Measurements from ENCODE around the gene BAG5.

DNA sequence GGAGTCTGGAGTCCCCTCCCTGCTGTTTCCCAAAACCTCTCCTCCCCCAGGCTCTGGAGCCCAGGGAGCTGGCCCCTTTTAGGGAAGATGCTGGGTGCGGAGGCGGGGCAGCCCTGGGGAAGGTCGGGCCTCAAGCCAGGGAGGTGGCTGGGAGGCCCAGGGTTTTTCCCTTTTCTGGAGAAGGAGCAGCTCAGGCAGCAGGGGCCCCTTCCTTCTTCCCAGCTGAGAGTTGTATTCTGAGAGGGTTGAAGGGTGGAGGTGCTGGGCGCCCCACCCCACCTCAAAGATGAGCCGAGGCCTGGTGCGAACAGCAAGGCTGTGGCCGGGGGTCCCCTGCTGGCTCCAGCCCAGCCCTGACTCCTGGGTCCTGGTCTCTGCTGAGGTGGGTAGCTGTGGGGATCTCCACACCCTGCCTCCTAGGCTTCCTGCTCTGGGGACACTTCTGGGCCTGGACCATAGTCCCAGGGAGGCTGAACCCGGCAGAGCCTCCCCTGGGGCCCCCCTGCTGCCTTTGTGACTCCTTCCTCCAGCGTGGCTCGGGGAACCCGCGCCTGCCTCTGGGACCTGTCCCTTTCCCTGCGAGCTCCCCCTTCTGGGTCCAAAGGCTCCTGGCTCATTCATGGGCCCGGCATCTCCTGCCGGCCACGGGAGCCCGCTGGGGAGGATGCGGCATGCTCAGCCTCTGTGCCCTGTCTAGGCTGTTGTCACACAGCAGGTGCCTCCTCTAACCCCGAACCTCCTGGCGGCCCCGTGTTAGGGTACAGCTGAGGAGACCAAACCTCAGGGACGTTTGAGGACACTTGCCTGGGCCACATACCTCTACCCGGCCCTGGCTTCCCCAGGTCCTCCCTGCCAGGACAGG is 29.1 kb downstream of the BAG5 start:
- TF ChIP-seq EZH2 (IDR thresholded peaks at IDR 0.05) (no peak), POLR2AphosphoS5 (IDR thresholded peaks at IDR 0.05; ENCODE audit: borderline replicate concordance, low read depth, low read length) (no peak), FOXP2 (optimal IDR thresholded peaks at IDR 0.05; ENCODE audit: control extremely low read depth, extremely low read length, insufficient read depth) (no peak)

All from SK-N-MC (cell line).